ELR (cell line): Measurements from ENCODE around the gene SGK2.
A peak's percentile ranks its signal among the peaks of the same experiment; 100 is the strongest.

Source experiments
- DNase-seq: peaks from one replicate; pipeline ENCODE4 v3.0.0-alpha.2; 2015; ENCODE audit warnings: low read depth

The SGK2 gene

DNA sequence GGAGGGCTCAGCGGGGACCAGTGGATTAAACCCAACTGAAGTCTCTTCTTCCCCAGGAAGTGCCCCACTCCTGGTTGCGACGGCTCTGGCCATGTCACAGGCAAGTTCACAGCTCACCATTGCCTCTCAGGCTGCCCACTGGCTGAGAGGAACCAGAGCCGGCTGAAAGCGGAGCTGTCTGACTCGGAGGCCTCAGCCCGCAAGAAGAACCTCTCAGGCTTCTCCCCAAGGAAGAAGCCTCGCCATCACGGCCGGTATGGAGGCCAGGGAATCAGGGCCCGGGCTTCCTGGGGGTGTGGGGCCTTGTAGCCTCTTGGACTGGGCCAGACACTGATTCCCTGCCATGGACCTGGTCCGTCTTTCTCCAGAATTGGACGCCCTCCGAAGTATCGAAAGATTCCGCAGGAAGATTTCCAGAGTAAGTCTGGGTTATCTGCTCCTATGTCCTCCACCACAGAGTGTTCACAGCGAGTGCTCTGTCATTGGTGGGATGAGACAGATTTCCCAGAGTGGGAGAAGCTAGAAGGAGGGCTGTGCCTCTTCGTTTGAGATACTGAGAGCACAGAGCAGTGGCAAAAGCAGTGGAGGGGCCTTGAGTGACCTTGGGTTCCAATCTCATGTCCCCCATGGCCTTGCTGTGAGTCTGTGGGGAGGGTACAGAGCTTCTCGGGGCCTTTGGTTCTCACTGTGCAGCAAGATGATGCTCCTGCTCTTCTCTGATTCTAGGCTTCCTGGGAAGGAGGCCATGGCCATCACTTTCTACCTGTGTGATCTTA, 22.6 kb upstream of the SGK2 start:
- DNase-seq, result no peak

DNA sequence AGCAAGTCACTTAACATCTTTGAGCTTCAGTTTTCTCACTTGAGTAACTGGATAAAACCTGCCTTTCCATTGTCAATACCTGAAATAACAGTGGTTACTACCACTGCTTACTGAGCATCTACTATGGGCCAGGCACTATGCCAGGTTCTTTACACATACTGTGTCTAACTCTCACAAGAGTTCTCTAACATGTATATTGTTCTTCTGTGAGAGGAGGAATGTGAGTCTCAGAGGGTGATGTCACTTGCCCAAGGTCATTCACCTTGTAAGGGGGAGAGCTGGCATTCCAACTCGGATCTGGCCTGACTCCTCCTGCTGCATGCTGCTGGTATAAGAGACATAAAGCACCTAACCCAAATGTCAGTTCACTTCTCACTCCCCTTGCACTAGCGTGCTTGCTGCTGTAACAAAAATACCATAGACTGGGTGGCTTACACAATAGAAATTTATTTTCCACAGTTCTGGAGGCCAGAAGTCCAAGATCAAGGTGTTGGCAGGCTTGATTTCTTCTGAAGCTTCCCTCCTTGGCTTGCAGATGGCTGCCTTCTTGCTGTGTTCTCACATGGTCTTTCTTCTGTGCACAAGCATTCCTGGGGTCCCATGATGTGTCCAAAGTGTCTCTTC, 21.9 kb upstream of the SGK2 start:
- peak; percentile 62 for DNase-seq

DNA sequence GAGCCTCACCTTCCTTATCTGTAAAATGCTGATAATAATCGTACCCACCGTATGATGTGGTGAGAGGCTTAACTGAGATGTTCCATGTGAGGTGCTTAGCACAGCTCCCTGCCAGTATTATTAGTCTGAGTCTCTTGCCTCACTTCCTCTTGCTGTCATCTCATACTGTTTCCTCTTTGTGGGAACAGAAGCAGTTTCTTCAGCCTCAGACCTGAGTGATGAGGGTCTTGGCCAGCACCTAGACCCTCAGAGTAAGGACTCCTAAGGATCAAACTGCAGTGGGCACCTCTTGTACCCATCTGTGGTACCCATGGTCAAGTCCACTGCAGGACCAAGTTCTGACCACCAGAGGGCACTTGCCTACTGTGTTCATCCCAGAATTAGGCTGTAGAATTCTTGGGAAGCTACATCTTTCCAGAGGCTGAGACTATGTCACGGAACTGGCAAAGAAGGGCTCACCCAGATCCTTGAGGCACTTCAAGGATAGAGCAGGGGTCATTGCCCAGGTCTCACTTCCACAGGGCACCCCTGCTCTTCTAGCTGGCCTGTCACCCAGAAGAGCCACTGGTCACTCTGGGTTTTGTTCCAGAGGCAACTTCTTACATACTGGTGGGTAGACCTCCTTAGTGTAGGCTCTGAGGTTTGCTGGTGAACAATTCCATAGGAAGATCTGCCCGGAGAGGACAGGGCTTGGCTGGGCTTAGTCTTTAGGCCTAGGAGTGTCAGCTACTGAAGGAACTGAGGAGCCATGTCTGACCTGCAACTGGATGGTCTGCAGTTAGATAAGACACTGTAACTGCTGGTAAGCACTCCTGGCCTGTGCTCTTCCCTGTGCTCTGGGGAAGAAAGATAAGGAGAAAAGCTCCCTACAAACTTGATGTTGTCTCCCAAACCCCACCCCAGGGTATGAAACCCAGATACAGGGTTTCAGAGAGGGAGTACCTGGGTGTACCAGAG, 20.6 kb upstream of the SGK2 start:
- peak; percentile 78 for DNase-seq

DNA sequence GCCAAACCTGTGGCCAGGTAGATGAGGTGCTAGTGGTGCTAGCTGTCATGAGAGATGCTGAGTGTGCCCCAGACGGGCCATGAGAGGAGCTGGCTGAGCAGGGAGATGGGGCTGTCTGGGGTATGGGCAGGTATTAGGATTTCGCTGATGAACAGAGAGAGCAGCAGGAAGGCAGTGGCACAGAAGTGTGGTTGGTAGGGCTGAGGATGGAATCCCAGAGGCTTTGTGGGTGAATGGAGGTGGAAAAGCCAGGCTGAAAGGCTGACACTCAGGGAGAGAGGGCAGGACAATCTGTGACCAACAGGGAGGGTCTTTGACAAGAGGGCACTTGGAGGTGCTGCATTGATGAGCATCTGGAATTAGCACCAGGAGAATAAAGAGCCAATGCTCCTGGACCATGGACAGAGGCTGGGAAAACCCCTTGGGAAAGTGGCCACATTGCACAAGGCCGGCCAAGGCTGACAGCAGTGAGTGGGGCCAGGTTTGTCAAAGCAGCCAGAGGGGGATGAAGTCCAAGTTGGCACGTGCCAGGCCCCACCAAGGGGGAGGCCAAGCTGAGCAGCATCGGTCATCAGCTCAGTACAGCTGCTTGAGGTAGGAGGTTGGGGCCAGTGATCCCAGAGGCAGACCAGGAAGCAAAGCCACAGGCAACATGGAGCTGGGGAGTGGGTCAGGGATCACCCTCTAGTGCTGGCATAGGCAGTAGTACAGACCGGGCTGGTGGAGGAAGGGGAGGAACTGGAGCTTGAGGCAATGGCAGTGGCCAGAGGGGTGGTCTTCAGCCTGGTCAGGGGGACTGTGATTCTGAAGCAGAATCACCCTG, 19.7 kb upstream of the SGK2 start:
- no peak for DNase-seq

DNA sequence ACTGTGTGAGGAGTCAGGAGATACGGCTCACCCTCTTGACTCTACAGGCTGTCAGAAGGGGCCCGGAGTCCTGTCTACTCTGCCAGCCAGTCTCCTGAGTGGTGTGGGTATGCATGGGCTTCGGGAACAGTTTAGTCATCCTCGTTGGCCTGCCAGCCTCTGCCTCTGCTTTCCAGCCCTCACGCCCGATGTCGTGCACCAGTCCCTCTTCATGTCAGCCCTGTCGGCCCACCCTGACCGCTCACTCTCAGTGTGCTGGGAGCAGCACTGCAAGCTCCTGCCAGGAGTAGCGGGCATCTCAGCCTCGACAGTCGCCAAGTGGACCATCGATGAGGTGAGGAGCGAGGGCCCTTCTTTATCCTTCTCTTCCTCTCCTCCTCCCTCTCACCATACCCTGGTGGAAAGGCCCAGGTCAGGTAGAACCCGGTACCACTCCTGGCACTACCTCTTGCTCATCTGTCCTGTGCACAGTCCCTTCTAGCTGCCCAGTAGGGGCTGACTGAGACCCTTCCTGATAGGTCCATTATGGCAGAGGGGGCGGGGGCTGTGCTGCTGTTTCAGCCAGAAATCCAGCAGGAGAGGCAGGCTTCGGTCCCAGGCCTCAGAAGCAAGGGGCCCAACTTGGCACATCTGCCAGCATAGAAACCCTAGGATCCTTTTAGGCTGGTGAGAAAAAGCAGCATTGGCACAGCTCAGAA, 18.7 kb upstream of the SGK2 start:
- DNase-seq, result no peak

DNA sequence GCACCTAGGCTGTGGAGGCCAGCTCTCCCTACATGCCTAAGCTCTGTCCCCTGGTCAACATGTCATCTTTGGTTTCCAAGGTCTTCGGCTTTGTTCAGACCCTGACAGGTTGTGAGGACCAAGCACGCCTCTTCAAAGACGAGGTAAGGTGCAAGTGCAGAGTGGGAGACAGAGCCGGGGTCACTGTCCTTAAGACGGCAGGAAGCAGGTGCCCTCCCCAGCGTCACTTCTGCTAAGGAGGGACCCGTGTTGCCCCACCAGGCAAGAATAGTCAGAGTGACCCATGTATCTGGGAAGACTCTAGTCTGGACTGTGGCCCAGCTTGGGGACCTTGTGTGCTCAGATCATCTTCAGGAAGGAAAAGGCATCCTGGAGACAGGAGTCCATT, 18.2 kb upstream of the SGK2 start:
- no peak for DNase-seq

DNA sequence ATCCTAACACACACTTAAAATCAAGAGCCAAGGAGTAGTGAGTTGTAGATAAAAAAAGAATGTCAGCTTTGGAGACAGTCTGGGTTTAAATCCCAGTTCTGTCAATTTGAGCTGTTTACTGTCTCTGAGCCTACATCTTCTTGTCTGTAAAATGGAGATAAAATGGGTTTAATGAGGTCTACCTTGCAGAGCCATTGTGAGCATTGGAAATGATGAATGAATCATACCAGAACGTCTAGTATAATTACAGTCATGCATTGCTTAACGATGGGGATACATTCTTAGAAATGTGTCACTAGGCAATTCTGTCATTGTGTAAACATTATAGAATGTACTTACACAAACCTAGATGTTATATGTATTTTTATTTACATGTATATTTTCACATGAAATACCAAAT, 17.6 kb upstream of the SGK2 start:
- DNase-seq, result peak; percentile 84

DNA sequence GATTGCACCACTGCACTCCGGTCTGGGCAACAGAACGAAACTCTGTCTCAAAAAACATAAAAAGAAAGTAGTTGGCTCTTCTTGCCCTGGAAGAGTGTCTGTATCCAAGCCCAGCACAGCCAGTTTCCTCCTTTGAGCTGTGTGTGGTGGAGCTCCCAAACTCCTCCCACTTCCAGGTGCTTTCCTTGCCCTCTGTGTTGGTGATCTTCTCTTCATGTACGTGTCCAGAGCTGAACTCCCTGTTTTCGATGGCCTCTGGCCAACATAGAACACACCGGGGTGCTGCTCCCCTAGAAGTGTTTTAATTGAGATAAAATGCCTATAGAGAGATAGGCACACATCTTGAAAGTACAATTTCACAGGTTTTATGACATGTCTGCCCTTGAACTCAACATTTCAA, 16.7 kb upstream of the SGK2 start:
- no peak for DNase-seq

DNA sequence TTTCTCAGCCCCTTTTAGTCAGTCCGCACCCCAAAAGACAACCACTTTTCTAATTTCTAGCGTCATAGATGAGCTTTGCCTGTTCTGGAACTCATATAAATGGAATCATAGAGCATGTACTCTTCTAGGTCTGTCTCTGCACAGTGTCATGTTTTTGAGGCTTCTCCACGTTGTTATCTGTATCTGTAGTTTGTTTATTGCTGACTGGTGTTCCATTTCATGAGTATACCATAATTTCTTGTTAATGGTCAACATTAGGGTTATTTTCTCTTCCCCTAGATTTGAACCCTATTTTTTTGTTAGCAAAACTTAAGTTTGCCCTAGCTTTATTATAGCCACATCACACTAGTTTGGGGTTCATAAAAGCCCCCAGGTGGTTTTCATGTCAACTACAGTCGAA, 16.2 kb upstream of the SGK2 start:
- DNase-seq, result no peak

DNA sequence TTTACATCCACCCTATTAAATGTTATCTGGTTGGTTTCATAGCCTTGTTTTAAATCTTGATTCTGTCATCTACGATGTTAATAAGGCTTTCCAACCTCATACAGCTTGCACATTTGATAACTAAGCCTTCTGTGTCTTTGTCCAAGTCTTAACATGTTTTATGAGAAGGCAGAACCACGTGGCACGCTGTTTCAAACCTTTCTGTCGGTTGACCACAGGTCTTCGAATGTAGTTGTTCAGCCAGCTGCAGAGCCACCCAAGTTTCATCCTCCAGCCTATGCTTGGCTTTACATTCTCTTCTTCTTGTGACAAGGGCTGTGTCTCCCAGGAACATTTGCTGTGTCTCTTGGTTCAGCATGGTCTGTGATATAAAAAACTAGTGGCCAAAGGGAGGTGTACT, 15.7 kb upstream of the SGK2 start:
- no peak for DNase-seq

DNA sequence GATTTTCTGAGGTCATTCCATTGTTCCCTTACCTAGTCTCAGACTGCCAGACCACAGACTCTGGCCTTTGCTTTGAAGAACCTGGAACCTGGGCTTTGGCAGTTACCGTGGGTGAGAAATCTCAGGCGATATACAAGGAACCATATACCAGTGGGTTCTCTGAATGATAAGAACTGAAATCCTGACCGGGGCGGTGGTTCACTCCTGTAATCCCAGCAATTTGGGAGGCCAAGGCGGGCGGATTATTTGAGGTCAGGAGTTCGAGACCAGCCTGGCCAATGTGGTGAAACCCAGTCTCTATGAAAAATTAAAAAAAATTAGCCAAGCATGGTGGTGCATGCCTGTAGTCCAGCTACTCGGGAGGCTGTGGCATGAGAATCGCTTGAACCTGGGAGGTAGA, 14.3 kb upstream of the SGK2 start:
- no peak for DNase-seq

DNA sequence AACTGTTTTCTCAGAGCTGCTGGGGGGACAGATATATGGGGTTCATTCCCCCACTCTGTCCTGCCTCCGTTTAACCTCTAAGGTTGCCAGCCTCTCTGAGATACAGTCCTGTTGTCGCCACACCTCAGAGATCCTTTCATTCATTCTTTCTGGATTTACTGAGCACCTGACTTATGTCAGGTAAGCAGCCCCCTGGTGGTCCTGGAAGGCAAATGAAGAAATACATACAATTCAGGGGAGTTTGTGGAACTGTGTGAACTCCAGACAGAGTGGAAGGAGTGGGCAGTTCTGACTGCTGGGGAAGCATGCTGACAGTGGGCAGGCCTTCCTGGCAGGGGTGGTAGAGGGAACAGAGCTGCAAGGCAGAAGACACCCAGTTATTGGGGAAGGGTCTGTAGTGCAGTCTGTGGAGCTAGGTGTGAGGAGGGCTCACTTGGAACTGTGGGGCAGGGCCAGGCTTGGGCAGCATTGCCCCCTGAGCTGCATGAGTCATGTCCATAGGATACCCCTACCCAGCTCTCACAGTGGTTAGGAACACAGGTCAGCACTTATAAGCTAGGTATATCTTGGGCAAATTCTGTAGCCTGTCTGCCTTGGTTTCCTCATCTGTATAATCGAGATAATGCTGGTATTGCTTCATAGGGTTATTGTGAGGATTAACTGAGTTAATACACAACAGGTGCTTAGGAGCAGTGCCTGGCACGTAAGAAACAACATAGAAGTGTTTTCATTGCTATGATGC, 12.8 kb upstream of the SGK2 start:
- DNase-seq, result no peak

DNA sequence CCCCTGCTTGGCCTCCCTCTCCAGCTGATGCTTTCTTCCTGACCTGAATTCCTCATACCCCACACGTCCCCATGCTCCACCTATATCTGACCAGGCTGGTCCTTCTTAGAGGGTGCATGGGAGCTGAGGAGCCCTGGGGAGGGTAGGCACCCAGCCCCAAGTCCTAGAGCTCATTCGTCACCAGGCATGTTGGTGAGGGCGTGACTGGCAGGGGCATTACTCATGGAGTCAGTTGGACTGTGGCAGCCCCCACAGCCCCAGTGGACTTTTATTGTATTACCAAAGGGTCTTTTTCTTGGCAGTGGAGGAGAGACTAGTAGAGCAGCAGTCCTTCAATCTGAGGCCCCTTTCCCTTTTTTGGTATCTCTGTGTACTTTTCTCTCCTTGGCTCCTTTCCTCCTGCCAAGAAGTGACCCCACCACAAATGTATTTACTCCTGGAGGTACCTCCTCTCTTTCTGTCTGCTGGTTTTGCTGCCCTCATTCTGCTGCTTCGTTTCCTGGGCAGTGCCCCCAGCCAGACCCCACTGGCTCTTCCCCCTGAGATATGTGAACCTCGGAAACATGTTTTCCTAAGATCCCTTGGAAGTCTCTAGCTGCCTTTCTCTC, 10.4 kb upstream of the SGK2 start:
- DNase-seq, result no peak

DNA sequence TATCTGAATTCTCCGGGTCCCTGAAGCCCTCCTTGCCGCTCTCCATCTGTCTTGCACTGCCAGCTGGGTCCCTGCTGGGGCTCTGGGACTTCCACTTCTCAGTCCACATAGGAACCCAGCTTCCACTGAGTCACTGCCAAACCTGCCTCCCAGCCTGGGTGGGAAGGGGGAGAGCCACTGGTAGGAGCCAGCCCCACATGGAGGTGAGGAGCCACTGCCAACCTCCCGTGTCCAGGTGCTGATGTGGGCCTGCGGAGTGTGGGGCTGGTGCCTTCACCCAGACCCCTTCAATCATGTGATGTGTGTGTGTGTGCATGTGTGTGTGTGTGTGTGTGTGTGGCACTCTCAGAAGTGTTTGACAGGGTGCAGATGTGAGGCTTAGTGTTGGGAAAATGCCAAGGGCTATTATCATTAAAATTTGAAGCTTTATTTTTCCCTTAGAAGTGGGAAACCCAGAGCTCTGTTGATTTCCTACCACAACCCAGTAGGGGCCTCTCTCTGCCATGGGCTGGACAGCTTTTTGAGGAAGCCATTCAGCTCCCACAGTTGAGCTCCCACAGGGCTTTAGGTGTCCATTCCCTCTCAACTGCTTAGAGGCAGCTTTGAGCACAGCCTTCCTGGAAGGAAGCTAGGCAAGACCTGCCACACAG, 9.3 kb upstream of the SGK2 start:
- DNase-seq, result no peak

DNA sequence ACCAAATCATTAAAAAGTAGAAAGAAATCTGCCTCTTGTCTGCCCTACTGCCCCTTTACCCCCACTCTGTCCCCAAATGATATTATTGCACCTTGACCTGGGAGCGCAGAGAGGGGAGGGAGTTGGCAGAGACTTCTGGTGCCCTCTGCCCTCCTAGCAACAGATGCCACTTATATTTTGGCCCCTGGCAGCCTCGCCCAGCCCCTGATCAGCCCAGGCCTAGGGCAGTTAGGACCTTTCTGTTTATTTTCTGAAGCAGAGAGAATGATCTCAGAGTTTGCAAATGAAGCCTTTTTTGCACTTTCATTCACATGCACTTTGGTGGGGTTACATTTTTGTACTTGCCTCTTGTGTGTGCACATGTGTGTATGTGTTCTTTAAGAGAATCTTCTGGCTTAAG, 8.4 kb upstream of the SGK2 start:
- DNase-seq, result no peak

DNA sequence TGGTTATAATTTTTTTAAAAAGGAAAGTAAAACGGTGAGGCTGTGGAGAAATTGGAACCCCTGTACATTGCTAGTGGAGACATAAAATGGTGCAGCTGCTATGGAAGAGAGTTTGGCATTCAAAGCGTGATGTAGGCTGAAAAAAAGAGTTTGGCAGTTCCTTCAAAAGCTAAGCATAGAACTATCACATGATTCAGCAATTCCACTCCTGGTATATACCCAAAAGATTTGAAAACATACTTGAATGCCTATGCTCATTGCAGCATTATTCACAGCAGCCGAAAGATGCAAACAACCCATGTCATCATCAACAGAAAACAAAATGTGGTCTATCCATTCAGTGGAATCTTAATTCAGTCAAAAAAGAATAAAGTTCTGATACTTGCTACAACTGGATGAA, 4.5 kb upstream of the SGK2 start:
- DNase-seq, result no peak

DNA sequence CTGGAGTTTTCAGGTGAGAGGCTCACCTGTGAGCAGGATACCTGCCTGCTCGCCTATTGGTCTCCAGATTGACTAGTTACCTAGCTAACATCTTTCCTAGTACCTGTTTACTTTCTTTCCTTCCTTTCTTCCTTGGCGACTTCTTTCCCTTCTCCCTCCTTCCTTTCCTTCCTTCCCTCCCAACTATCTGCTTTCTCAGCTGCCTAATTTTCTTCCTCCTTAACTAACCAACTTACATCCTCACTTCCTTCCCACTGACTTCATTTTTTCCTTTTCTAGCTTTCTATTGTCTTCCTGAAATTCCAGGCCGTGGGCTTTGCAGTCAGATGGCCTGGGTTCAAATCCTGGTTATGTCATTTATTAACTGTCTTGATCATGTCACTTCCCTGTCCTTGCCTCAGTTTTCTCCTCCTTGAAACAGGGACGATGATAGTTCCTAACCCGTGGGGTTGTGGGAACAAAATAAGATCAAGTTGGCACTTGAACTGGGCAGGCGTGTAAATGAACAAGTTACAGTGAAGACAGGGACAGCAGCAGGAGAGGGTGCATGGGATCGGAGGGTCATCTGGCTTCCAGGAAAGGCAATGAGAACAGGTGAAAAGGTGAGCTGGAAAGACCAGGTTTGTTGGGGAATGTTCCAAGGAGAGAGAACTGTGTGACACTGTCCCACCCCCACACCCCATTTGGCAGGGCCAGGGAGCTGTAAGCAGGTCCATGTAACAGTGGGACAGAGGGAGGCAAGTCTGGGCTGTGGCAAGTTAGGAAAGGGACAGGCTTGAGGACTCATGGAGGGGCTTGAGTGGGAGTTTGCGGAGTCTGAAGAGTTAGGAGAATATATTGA, 540 bp downstream of the SGK2 start:
- no peak for DNase-seq

DNA sequence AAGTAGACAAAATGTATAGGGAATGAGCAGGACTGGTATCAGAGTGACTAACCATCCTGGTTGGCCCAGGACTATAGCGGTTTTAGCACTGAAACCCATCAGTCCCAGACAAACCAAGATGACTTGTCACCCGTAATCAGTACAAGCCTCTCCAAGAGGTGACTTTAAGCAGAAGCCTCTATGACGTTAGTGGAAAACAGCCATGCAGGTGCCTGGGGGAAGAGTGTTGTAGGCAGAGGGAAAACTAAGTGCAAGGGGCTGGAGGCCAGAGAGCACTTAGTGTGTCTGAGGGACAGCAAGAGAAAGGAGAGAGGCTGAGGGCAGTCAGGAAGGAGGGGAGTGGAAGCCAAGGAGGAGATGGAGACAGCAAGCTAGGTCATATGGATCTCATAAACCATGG, 2.1 kb downstream of the SGK2 start:
- DNase-seq, result no peak

DNA sequence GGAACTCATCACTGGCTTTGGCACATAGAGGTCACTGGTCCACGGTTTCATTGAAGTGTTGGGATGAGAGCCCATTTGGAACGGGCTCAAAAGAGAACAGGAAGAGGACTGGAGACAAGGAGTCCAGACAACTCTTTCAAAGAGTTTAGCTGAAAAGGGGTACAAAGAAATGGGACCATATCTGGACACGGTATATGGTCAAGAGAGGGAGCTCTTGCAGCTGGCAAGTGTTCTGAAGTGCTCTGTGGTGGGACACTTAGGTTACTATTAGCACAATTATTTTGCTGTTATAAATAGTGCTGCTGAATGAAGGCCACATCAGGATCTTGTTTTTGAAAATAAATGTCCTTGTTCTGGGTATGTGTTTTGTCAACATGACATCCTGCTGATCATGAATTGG, 4.6 kb downstream of the SGK2 start:
- DNase-seq, result peak; percentile 27
